ENCODE results near the gene KRTCAP3. TPM values are rescaled to one million over a fixed set of nuclear protein-coding genes. Genes with fewer than 3 reads are reported as not detected.

Gene KRTCAP3
- total RNA-seq, 1 donor from 2014 or later, result 1.4 TPM

- Histone ChIP-seq H3K4me2 (ENCODE audit: low read length) (no peak overlapping the region), H3K9ac (ENCODE audit: low read length) (no peak overlapping the region), H2AFZ (ENCODE audit: low read depth, low read length) (no peak overlapping the region), H4K20me1 (ENCODE audit: insufficient read depth, low read length) (peaks cover 70% of the 10 kb centered on the region), H3K4me1 (ENCODE audit: insufficient read depth, low read length) (peaks cover 8% of the 10 kb centered on the region), H3K4me3 (ENCODE audit: insufficient read depth, low read depth, low read length) (no peak overlapping the region), H3K79me2 (ENCODE audit: insufficient read depth, low read length) (peaks cover 34% of the 10 kb centered on the region), H3K27me3 (ENCODE audit: insufficient read depth, low read length) (no peaks in the 10 kb centered on the region), H3K27ac (ENCODE audit: low read depth, low read length) (no peak overlapping the region), H3K36me3 (ENCODE audit: insufficient read depth, low read length) (peaks cover 55% of the 10 kb centered on the region), H3K9me3 (ENCODE audit: insufficient read depth, low read depth, low read length) (no peaks in the 10 kb centered on the region)
- Mint-ChIP-seq H3K27ac (ENCODE audit: unreplicated experiment) (no peak overlapping the region), H3K4me3 (ENCODE audit: unreplicated experiment) (no peak overlapping the region), H3K4me1 (ENCODE audit: low read depth, unreplicated experiment) (peaks cover 6% of the 10 kb centered on the region), H3K27me3 (ENCODE audit: low read depth, unreplicated experiment) (no peaks in the 10 kb centered on the region), H3K36me3 (ENCODE audit: low read depth, unreplicated experiment) (peaks cover 20% of the 10 kb centered on the region), H3K9me3 (ENCODE audit: unreplicated experiment) (no peaks in the 10 kb centered on the region)
- DNase-seq (ENCODE audit: low read depth) (no peak), FAIRE-seq (no peak)
- no peak for TF ChIP-seq EZH2 (IDR thresholded peaks at IDR 0.05; ENCODE audit: insufficient read depth, low read length)
- no peak for TF ChIP-seq CTCF (IDR thresholded peaks at IDR 0.05; ENCODE audit: insufficient read depth, low read depth, low read length)
Observed at GRCh38 chr2:27435628-27436027, 6.6 kb upstream of the KRTCAP3 start.

DNA sequence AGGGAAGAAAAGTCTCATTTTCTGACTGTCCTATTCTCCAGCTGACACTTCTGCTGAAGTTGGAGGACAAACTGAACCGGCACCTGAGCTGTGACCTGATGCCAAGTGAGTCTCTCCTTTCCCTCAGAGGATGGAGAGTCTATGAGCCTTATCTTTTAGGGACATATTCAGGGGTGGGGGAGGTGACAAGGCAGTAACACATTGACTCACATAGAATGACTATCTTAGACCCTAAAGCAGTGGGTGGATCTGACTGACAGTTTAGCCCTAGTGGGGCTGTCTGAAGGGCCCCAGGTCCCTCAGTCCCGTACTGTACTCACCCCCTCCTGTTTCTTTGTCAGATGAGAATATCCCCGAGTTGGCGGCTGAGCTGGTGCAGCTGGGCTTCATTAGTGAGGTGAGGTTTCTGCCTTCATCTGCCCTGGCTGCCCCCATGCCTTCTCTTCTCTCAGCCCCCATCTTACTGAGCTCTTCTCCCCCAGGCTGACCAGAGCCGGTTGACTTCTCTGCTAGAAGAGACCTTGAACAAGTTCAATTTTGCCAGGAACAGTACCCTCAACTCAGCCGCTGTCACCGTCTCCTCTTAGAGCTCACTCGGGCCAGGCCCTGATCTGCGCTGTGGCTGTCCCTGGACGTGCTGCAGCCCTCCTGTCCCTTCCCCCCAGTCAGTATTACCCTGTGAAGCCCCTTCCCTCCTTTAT, 805 bp upstream of the KRTCAP3 start:
- Histone ChIP-seq H3K36me3 (ENCODE audit: insufficient read depth, low read length) (peaks cover 32% of the 10 kb centered on the region), H2AFZ (ENCODE audit: low read depth, low read length) (no peak overlapping the region), H4K20me1 (ENCODE audit: insufficient read depth, low read length) (peaks cover 25% of the 10 kb centered on the region), H3K79me2 (ENCODE audit: insufficient read depth, low read length) (no peaks in the 10 kb centered on the region), H3K27me3 (ENCODE audit: insufficient read depth, low read length) (no peaks in the 10 kb centered on the region), H3K4me2 (ENCODE audit: low read length) (no peak overlapping the region), H3K9me3 (ENCODE audit: insufficient read depth, low read depth, low read length) (no peaks in the 10 kb centered on the region), H3K27ac (ENCODE audit: low read depth, low read length) (no peak overlapping the region), H3K4me3 (ENCODE audit: insufficient read depth, low read depth, low read length) (no peak overlapping the region), H3K4me1 (ENCODE audit: insufficient read depth, low read length) (no peaks in the 10 kb centered on the region), H3K9ac (ENCODE audit: low read length) (no peak overlapping the region)
- no peak overlapping the region for H3K4me3 Mint-ChIP-seq (ENCODE audit: unreplicated experiment)
- no peak overlapping the region for H3K27ac Mint-ChIP-seq (ENCODE audit: unreplicated experiment)
- no peak for FAIRE-seq
- DNase-seq (ENCODE audit: low read depth), result no peak
- peaks cover 2% of the 10 kb centered on the region for H3K4me1 Mint-ChIP-seq (ENCODE audit: low read depth, unreplicated experiment)
- no peaks in the 10 kb centered on the region for H3K9me3 Mint-ChIP-seq (ENCODE audit: unreplicated experiment)
- TF ChIP-seq CTCF (IDR thresholded peaks at IDR 0.05; ENCODE audit: insufficient read depth, low read depth, low read length) (no peak), EZH2 (IDR thresholded peaks at IDR 0.05; ENCODE audit: insufficient read depth, low read length) (no peak)
- peaks cover 24% of the 10 kb centered on the region for H3K36me3 Mint-ChIP-seq (ENCODE audit: low read depth, unreplicated experiment)
- no peaks in the 10 kb centered on the region for H3K27me3 Mint-ChIP-seq (ENCODE audit: low read depth, unreplicated experiment)

- H3K9me3 ChIP-seq (ENCODE audit: insufficient read depth, low read depth, low read length), result no peaks in the 10 kb centered on the region
- Mint-ChIP-seq H3K36me3 (ENCODE audit: low read depth, unreplicated experiment) (peaks cover 26% of the 10 kb centered on the region), H3K9me3 (ENCODE audit: unreplicated experiment) (no peaks in the 10 kb centered on the region), H3K4me1 (ENCODE audit: low read depth, unreplicated experiment) (peaks cover 2% of the 10 kb centered on the region), H3K4me3 (ENCODE audit: unreplicated experiment) (peak overlapping the region; percentile 35), H3K27ac (ENCODE audit: unreplicated experiment) (no peak overlapping the region), H3K27me3 (ENCODE audit: low read depth, unreplicated experiment) (no peaks in the 10 kb centered on the region)
- no peaks in the 10 kb centered on the region for H3K27me3 ChIP-seq (ENCODE audit: insufficient read depth, low read length)
- no peak overlapping the region for H3K9ac ChIP-seq (ENCODE audit: low read length)
- FAIRE-seq, result no peak
- no peak overlapping the region for H3K27ac ChIP-seq (ENCODE audit: low read depth, low read length)
- no peak for TF ChIP-seq CTCF (IDR thresholded peaks at IDR 0.05; ENCODE audit: insufficient read depth, low read depth, low read length)
- no peak for TF ChIP-seq EZH2 (IDR thresholded peaks at IDR 0.05; ENCODE audit: insufficient read depth, low read length)
- H3K4me1 ChIP-seq (ENCODE audit: insufficient read depth, low read length), result no peaks in the 10 kb centered on the region
- H3K36me3 ChIP-seq (ENCODE audit: insufficient read depth, low read length), result peaks cover 27% of the 10 kb centered on the region
- no peak overlapping the region for H3K4me3 ChIP-seq (ENCODE audit: insufficient read depth, low read depth, low read length)
- no peak overlapping the region for H3K4me2 ChIP-seq (ENCODE audit: low read length)
- H4K20me1 ChIP-seq (ENCODE audit: insufficient read depth, low read length), result peaks cover 18% of the 10 kb centered on the region
- no peaks in the 10 kb centered on the region for H3K79me2 ChIP-seq (ENCODE audit: insufficient read depth, low read length)
- no peak for DNase-seq (ENCODE audit: low read depth)
- H2AFZ ChIP-seq (ENCODE audit: low read depth, low read length), result no peak overlapping the region
Observed at GRCh38 chr2:27442920-27443282, 720 bp downstream of the KRTCAP3 start.
